Glutamatergic neuron (in vitro differentiated cells): ENCODE results near the gene TBC1D2B. TPM values are rescaled to one million over a fixed set of nuclear protein-coding genes. Genes with fewer than 3 reads are reported as not detected.

Source experiments
- DNase-seq: peaks from one replicate; pipeline ENCODE4 v3.0.0; 2022
- H3K27ac Mint-ChIP-seq: one replicate; pipeline ENCODE4 v1.8.0; 2020; ENCODE audit warnings: mild to moderate bottlenecking, mixed read lengths, inconsistent platforms; ENCODE audit not compliant: unreplicated experiment
- H3K27me3 Mint-ChIP-seq: one replicate; pipeline ENCODE4 v1.8.0; 2020; ENCODE audit warnings: mild to moderate bottlenecking, moderate library complexity, mixed read lengths, inconsistent platforms; ENCODE audit not compliant: unreplicated experiment
- H3K36me3 Mint-ChIP-seq: one replicate; pipeline ENCODE4 v1.8.0; 2020; ENCODE audit warnings: mild to moderate bottlenecking, mixed read lengths, inconsistent platforms; ENCODE audit not compliant: unreplicated experiment
- H3K4me1 Mint-ChIP-seq: one replicate; pipeline ENCODE4 v1.8.0; 2020; ENCODE audit warnings: mild to moderate bottlenecking, low read depth, mixed read lengths, inconsistent platforms; ENCODE audit not compliant: unreplicated experiment
- H3K4me3 Mint-ChIP-seq: one replicate; pipeline ENCODE4 v1.8.0; 2020; ENCODE audit warnings: mild to moderate bottlenecking, mixed read lengths, inconsistent platforms; ENCODE audit not compliant: unreplicated experiment
- H3K9me3 Mint-ChIP-seq: one replicate; pipeline ENCODE4 v1.8.0; 2020; ENCODE audit warnings: mild to moderate bottlenecking, moderate library complexity, mixed read lengths, inconsistent platforms; ENCODE audit not compliant: unreplicated experiment
- total RNA-seq: library from RNA; stranded (reverse); fragmentation: NEBNext Ultra II Directional; extraction: Animal tissue kit (Norgen Biotek cat#: 25700); gene quantifications from one replicate; pipeline ENCODE4 v1.2.1, GENCODE V29; 2021; ENCODE audit not compliant: unreplicated experiment
- TF ChIP-seq, protein P1 (sequence below): fragments of 200-600 bp; sonication (generic); IDR thresholded peaks from one replicate; pipeline ENCODE4 v1.5.0; 2021; ENCODE audit not compliant: partially characterized antibody, unreplicated experiment

The TBC1D2B gene
- total RNA-seq, 1 donor from 2014 or later = 45.3 TPM

DNA sequence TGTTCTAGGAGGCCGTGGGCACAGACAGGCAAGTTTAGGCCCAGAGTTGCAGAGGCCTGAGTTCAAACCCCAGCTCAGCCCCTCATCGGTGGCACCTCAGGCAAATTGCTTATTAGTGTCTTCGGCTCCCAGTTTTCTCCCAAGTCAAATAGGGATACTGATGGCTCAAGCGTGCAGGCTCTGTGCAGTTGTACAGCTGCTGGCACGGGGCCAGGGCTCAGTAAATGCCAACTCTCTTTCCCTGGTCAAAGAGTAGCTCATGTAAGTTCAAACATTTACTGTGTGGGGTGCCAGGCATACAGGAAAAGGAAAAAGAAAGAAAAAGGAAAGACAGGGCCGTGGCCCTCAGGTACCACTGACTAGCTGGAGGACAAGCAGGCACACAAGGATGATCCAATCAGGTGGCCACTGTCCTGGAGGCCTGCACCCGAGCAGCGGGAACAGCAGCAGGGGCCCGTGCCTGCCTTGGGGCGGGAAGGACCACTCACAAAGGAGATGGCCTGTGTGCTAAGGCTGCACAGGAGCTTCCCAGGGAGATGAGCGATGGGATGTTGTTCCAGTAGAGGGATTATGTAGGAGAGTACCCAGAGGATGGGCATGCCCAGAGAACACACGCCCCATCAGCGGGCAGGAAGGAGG, 70.8 kb downstream of the TBC1D2B start:
- Mint-ChIP-seq H3K4me1 (peaks cover 38% of the 10 kb centered on the region), H3K4me3 (no peak overlapping the region), H3K36me3 (no peaks in the 10 kb centered on the region), H3K27me3 (peaks cover 10% of the 10 kb centered on the region), H3K27ac (peak overlapping the region; percentile 57), H3K9me3 (peaks cover 6% of the 10 kb centered on the region)
- TF ChIP-seq, protein P1, sequence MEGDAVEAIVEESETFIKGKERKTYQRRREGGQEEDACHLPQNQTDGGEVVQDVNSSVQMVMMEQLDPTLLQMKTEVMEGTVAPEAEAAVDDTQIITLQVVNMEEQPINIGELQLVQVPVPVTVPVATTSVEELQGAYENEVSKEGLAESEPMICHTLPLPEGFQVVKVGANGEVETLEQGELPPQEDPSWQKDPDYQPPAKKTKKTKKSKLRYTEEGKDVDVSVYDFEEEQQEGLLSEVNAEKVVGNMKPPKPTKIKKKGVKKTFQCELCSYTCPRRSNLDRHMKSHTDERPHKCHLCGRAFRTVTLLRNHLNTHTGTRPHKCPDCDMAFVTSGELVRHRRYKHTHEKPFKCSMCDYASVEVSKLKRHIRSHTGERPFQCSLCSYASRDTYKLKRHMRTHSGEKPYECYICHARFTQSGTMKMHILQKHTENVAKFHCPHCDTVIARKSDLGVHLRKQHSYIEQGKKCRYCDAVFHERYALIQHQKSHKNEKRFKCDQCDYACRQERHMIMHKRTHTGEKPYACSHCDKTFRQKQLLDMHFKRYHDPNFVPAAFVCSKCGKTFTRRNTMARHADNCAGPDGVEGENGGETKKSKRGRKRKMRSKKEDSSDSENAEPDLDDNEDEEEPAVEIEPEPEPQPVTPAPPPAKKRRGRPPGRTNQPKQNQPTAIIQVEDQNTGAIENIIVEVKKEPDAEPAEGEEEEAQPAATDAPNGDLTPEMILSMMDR = no peak
- no peak for DNase-seq

DNA sequence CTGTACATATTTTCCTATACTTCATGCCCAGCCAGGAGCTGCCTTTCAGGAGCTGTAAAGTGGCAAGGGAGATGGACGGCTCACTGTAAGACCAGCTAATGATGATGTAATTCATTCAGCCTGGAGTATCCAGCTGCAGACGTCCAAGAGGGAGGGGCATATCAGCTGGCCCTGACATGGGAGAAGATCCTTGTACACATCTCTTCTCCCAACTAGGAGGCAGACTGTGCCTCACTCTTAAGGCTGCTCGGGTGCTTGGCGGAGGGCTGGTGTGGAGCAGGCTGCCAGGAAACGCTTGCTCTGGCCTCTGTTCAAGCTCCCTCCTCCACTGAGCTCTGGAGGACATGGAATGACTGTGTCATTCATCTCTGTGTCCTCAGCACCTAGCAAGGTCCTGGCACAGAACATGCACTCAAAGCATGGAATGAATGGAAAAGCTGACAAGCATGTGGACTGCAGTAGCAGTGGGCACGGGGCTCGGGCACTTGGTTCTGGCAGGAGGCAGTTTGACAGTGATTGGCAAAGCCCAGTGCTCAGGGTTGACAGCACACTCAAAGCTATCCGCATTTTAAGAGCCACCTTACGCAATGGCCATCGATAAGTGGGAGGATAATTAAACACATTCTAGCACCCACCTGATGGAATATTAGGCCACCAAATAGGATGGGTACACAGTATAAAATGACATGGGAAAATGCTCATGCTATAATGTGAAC, 72.4 kb downstream of the TBC1D2B start:
- peaks cover 13% of the 10 kb centered on the region for H3K27me3 Mint-ChIP-seq
- peaks cover 6% of the 10 kb centered on the region for H3K9me3 Mint-ChIP-seq
- peaks cover 39% of the 10 kb centered on the region for H3K4me1 Mint-ChIP-seq
- H3K27ac Mint-ChIP-seq = peak overlapping the region; percentile 59
- no peak overlapping the region for H3K4me3 Mint-ChIP-seq
- TF ChIP-seq, protein P1 = no peak
- no peaks in the 10 kb centered on the region for H3K36me3 Mint-ChIP-seq
- DNase-seq = no peak

DNA sequence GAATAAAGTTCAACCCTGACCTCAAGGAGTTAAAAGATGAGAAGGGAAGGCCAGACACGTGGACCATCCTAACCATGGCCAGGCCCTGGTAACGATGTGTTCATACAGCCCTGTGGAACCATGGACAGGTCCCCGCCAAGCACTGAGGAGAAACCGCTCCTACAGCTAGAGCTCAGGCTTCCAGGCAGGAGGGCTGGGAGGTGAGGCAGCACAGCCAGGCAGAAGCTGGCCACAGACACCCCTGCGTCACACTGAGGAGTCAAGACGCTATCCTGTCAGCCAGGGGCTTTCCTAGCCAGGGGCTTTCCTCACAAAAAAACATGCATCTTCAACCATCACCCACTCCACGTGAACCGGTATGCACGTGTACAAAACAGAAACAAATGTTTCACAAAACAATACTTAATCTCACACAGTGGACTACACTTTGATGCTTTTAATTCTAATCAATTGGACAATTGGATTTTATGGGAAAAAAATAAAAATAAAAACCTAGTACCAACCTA, 73.2 kb downstream of the TBC1D2B start:
- no peak for DNase-seq
- TF ChIP-seq, protein P1 = no peak
- peaks cover 13% of the 10 kb centered on the region for H3K27me3 Mint-ChIP-seq
- H3K4me1 Mint-ChIP-seq = peaks cover 37% of the 10 kb centered on the region
- no peaks in the 10 kb centered on the region for H3K36me3 Mint-ChIP-seq
- H3K27ac Mint-ChIP-seq = peak overlapping the region; percentile 80
- H3K9me3 Mint-ChIP-seq = peaks cover 6% of the 10 kb centered on the region
- H3K4me3 Mint-ChIP-seq = no peak overlapping the region

DNA sequence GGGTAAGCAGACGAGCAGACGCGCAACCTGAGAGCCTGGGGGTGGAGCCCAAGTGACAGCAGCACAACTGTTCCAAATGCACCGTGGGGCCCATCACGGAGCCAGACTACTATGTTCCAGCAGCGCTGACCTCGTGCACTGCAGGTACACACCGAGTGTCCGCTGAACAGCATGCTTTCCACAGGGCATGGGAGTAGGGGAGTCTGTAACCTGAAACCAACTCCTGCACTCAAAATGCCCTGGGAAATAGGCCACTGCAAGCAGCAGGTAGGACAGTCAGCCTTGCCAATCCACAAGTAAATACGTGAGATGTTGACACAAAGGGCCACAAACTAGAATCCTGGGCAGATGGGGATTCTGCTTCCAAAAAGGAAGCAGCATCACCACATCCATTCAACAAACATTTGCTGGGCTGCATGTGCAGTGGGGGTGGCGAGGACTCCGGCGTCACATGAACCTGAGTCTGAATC, 73.9 kb downstream of the TBC1D2B start:
- TF ChIP-seq, protein P1 = no peak
- H3K4me3 Mint-ChIP-seq = no peak overlapping the region
- H3K36me3 Mint-ChIP-seq = no peaks in the 10 kb centered on the region
- H3K27me3 Mint-ChIP-seq = peaks cover 15% of the 10 kb centered on the region
- H3K9me3 Mint-ChIP-seq = peaks cover 3% of the 10 kb centered on the region
- peak overlapping the region; percentile 80 for H3K27ac Mint-ChIP-seq
- DNase-seq = no peak
- peaks cover 35% of the 10 kb centered on the region for H3K4me1 Mint-ChIP-seq

DNA sequence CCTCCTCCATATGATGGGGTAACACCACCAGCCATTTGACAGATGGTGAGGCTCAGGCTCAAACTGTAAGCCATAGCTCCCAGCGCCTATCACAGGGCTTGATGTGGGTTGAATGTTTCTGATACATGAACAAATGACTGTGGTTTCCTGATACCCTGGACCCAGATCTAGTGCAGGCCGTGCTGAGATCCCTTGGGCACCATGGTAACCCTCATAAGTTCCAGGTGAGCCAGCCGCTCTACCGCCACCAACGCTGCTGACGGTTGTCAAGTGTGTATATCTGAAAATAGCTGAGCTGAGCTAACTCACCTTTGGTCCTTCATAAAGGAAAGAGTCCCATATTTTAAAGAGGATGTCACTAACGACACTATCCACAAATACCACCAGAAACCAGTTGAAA, 74.5 kb downstream of the TBC1D2B start:
- peaks cover 15% of the 10 kb centered on the region for H3K27me3 Mint-ChIP-seq
- H3K4me3 Mint-ChIP-seq = no peak overlapping the region
- peak overlapping the region; percentile 43 for H3K27ac Mint-ChIP-seq
- no peaks in the 10 kb centered on the region for H3K36me3 Mint-ChIP-seq
- TF ChIP-seq, protein P1 = no peak
- H3K4me1 Mint-ChIP-seq = peaks cover 39% of the 10 kb centered on the region
- DNase-seq = no peak
- peaks cover 3% of the 10 kb centered on the region for H3K9me3 Mint-ChIP-seq
